Measurements from ENCODE around the gene KLK12.

KLK12 gene

GRCh38 chr19:51034704-51035103 is at the start of gene KLK12:
TSS of gene KLK12 (minus strand) at chr19:51035002. CDS start at chr19:51034621, 381 bp downstream.
- DNase-seq, result no peak

GRCh38 chr19:51084505-51084904 is 49.7 kb upstream of the KLK12 start:
- no peak for DNase-seq

- DNase-seq, result no peak
Observed at GRCh38 chr19:51083783-51084182, 49.0 kb upstream of the KLK12 start.

GRCh38 chr19:51083181-51083580 is 48.4 kb upstream of the KLK12 start:
- no peak for DNase-seq

GRCh38 chr19:51082611-51083010 is 47.8 kb upstream of the KLK12 start, which contains the start of gene KLK14:
TSS of gene KLK14 (minus strand) at chr19:51082887. CDS start at chr19:51082614, 273 bp downstream.
- DNase-seq, result no peak

- DNase-seq, result no peak
Observed at GRCh38 chr19:51081476-51081875, 46.7 kb upstream of the KLK12 start.

- DNase-seq, result no peak
Observed at GRCh38 chr19:51079481-51080110, 44.8 kb upstream of the KLK12 start.

GRCh38 chr19:51078731-51079130 is 43.9 kb upstream of the KLK12 start:
- no peak for DNase-seq

- no peak for DNase-seq
Observed at GRCh38 chr19:51078104-51078503, 43.3 kb upstream of the KLK12 start.

GRCh38 chr19:51076631-51077213 is 41.9 kb upstream of the KLK12 start:
- DNase-seq, result no peak

- no peak for DNase-seq
Observed at GRCh38 chr19:51075998-51076397, 41.2 kb upstream of the KLK12 start.

GRCh38 chr19:51071095-51071405 is 36.2 kb upstream of the KLK12 start:
- DNase-seq, result no peak

- DNase-seq, result no peak
Observed at GRCh38 chr19:51070334-51071094, 35.7 kb upstream of the KLK12 start.

GRCh38 chr19:51066393-51067186 is 31.8 kb upstream of the KLK12 start:
- DNase-seq, result no peak

- DNase-seq, result no peak
Observed at GRCh38 chr19:51065221-51065960, 30.6 kb upstream of the KLK12 start.

- DNase-seq, result no peak
Observed at GRCh38 chr19:51064534-51065220, 29.9 kb upstream of the KLK12 start, which contains the start of gene KLK13. TSS of gene KLK13 (minus strand) at chr19:51065092. CDS start at chr19:51065067, 25 bp downstream.

- DNase-seq, result no peak
Observed at GRCh38 chr19:51063664-51064063, 28.9 kb upstream of the KLK12 start.

GRCh38 chr19:51060973-51061372 is 26.2 kb upstream of the KLK12 start:
- DNase-seq, result no peak

GRCh38 chr19:51060336-51060735 is 25.5 kb upstream of the KLK12 start:
- DNase-seq, result no peak

- no peak for DNase-seq
Observed at GRCh38 chr19:51059715-51060114, 24.9 kb upstream of the KLK12 start.

- DNase-seq, result no peak
Observed at GRCh38 chr19:51055866-51056265, 21.1 kb upstream of the KLK12 start.

GRCh38 chr19:51047031-51047335 is 12.2 kb upstream of the KLK12 start:
- DNase-seq, result no peak

Data from activated naive CD4-positive, alpha-beta T cell (primary cell).